Lung (tissue), 12 donors: ENCODE data around the gene PLCG2. TPM values are rescaled to one million over a fixed set of nuclear protein-coding genes. Genes with fewer than 3 reads are reported as not detected.

Source experiments
- ATAC-seq: fragments of 200-7000 bp; cut with Tn5 transposase; one replicate; pipeline ENCODE4 v1.9.1; 2020; ENCODE audit warnings: moderate number of reproducible peaks; ENCODE audit not compliant: insufficient read depth, low FRiP score
- DNase-seq, 3 donors: peaks; one replicate each; pipeline ENCODE4 v3.0.0-alpha.2; 2013 to 2017
- H3K27ac ChIP-seq, 2 donors: one replicate each; pipeline ENCODE4 v1.5.1; 2013; ENCODE audit warnings: mild to moderate bottlenecking in 2 of 2, moderate library complexity in 2 of 2, control low read depth in 1 of 2, inconsistent platforms in 1 of 2, low read depth in 1 of 2, low read length in 1 of 2
- H3K27me3 ChIP-seq, 3 donors: one replicate each; pipeline ENCODE4 v1.5.1; 2013; ENCODE audit warnings: low read length in 2 of 3; ENCODE audit not compliant: control insufficient read depth in 3 of 3, insufficient read depth in 3 of 3
- H3K36me3 ChIP-seq, 4 donors: one replicate each; pipeline ENCODE4 v1.5.1; 2013; ENCODE audit warnings: low read length in 4 of 4, mild to moderate bottlenecking in 1 of 4, moderate library complexity in 1 of 4; ENCODE audit not compliant: control insufficient read depth in 4 of 4, insufficient read depth in 4 of 4
- H3K4me1 ChIP-seq, 5 donors: one replicate each; pipeline ENCODE4 v1.5.1; 2013; ENCODE audit warnings: low read length in 5 of 5, mild to moderate bottlenecking in 2 of 5, moderate library complexity in 1 of 5; ENCODE audit not compliant: control insufficient read depth in 5 of 5, insufficient read depth in 5 of 5
- H3K4me3 ChIP-seq: one replicate; pipeline ENCODE4 v1.5.1; 2013; ENCODE audit warnings: mild to moderate bottlenecking, control low read depth, moderate library complexity
- H3K9ac ChIP-seq, 2 donors: one replicate each; pipeline ENCODE4 v1.5.1; 2013; ENCODE audit warnings: low read length in 2 of 2, control low read depth in 1 of 2; ENCODE audit not compliant: insufficient read depth in 1 of 2
- H3K9me3 ChIP-seq, 4 donors: one replicate each; pipeline ENCODE4 v1.5.1; 2013; ENCODE audit warnings: low read length in 3 of 4, mild to moderate bottlenecking in 1 of 4, moderate library complexity in 1 of 4; ENCODE audit not compliant: control insufficient read depth in 4 of 4, insufficient read depth in 3 of 4
- WGBS, 2 donors: extraction: QIAGEN DNeasy Blood & Tissue Kit; methylation state at CpG; one replicate each; pipeline ENCODE4 v1.1.7; 2013; 5-methylcytosine and 5-hydroxymethylcytosine counted together
- polyA plus RNA-seq, 2 donors: library from polyadenylated mRNA; stranded (reverse); fragments of 200-250 nt; gene quantifications; one replicate each; pipeline ENCODE4 v1.2.1, GENCODE V29; 2013
- total RNA-seq, 2 donors: library from RNA; depleted of rRNA in 1 of 2; stranded (reverse); fragments of >200 nt in 1 of 2; gene quantifications; one replicate each; pipeline ENCODE4 v1.2.1, GENCODE V29; 2014 to 2021
- TF ChIP-seq, protein P1 (sequence below): IDR thresholded peaks from 2 replicates; pipeline ENCODE4 v1.5.1; 2012; ENCODE audit warnings: mild to moderate bottlenecking; ENCODE audit errors: control extremely low read depth, extremely low read depth
- donor health status: control.
- donor health status: control.
- donor health status: Bipolar disorder and iron deficiency.
- donor health status: healthy.
- donor health status: DM: yes; HTN: yes; CAD: no.

PLCG2 gene
- total and polyA plus RNA-seq, 4 donors = 8.8 to 41.0 (median 29.4) TPM

GRCh38 chr16:81836279-81837054 lies 57.4 kb downstream of the PLCG2 start:
- Histone ChIP-seq H3K9ac (no peak overlapping the region), H3K27ac (no peak overlapping the region), H3K36me3 (no peaks in the 10 kb centered on the region), H3K27me3 (peaks cover 0 to 2% (median 0%) of the 10 kb centered on the region in 3 donors), H3K9me3 (no peaks in the 10 kb centered on the region), H3K4me3 (no peak overlapping the region), H3K4me1 (peaks cover 0 to 12% (median 0%) of the 10 kb centered on the region in 5 donors)
- 69 to 80% methylated on average over 12 of the region's 12 CpGs for WGBS, 2 donors
- ATAC-seq (no peak), DNase-seq (no peak)
- TF ChIP-seq, protein P1, sequence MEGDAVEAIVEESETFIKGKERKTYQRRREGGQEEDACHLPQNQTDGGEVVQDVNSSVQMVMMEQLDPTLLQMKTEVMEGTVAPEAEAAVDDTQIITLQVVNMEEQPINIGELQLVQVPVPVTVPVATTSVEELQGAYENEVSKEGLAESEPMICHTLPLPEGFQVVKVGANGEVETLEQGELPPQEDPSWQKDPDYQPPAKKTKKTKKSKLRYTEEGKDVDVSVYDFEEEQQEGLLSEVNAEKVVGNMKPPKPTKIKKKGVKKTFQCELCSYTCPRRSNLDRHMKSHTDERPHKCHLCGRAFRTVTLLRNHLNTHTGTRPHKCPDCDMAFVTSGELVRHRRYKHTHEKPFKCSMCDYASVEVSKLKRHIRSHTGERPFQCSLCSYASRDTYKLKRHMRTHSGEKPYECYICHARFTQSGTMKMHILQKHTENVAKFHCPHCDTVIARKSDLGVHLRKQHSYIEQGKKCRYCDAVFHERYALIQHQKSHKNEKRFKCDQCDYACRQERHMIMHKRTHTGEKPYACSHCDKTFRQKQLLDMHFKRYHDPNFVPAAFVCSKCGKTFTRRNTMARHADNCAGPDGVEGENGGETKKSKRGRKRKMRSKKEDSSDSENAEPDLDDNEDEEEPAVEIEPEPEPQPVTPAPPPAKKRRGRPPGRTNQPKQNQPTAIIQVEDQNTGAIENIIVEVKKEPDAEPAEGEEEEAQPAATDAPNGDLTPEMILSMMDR = no peak

- 36 to 59% methylated on average over 9 of the region's 9 CpGs for WGBS, 2 donors
- Histone ChIP-seq H3K4me3 (no peak overlapping the region), H3K27me3 (peaks cover 0 to 2% (median 0%) of the 10 kb centered on the region in 3 donors), H3K36me3 (no peaks in the 10 kb centered on the region), H3K9ac (no peak overlapping the region), H3K9me3 (no peaks in the 10 kb centered on the region), H3K27ac (no peak overlapping the region), H3K4me1 (peaks cover 0 to 12% (median 0%) of the 10 kb centered on the region in 5 donors)
- DNase-seq (no peak), ATAC-seq (no peak)
- TF ChIP-seq, protein P1 = no peak
Observed at GRCh38 chr16:81837312-81837751, 58.2 kb downstream of the PLCG2 start.

- 57 to 70% methylated on average over 4 of the region's 4 CpGs for WGBS, 2 donors
- Histone ChIP-seq H3K36me3 (no peaks in the 10 kb centered on the region), H3K27ac (no peak overlapping the region), H3K9me3 (no peaks in the 10 kb centered on the region), H3K27me3 (peaks cover 0 to 2% (median 0%) of the 10 kb centered on the region in 3 donors), H3K9ac (no peak overlapping the region), H3K4me1 (peaks cover 0 to 8% (median 0%) of the 10 kb centered on the region in 5 donors), H3K4me3 (no peak overlapping the region)
- TF ChIP-seq, protein P1 = no peak
- DNase-seq = no peak
- no peak for ATAC-seq
Observed at GRCh38 chr16:81838794-81839193, 59.7 kb downstream of the PLCG2 start.
